Heart left ventricle (tissue), 13 donors: Measurements from ENCODE around the gene SELENOM.

Experiments used
- POLR2A ChIP-seq, 2 donors: fragments of 450-650 bp; IDR thresholded peaks; one replicate each; pipeline ENCODE4 v1.6.1; 2017; ENCODE audit warnings: antibody characterized with exemption in 2 of 2, mild to moderate bottlenecking in 2 of 2, moderate library complexity in 2 of 2
- TF ChIP-seq, protein P1 (sequence below), 12 donors: fragments of 200-600 bp; sonication (generic) in 4 of 12; IDR thresholded peaks; one replicate each; pipeline versions ENCODE4 v1.5.0 to v1.8.0; 2018 to 2022; ENCODE audit warnings: antibody characterized with exemption in 12 of 12, mild to moderate bottlenecking in 5 of 12
- donor health status: ischemic (EF 13 %, LVEDD 7.1; RV severe dilation, severe dysfunction).
- donor health status: DM: no; HTN: yes; CAD: no.
- donor health status: DM: no; HTN: no; CAD: no.
- donor health status: ischemic (EF 25% LVEDD 6.9; RV normal size, moderate dysfunction).
- donor health status: ischemic (EF 25% LVEDD 5.7; RV mildly dilated, moderate dysfunction).
- donor health status: ischemic (EF 35%, LVEDD 5.7; RV mildly dilated, moderate dysfunction).
- donor health status: nonischemic (EF 11% LVEDD 7.7; RV severe dilation, severe dysfunction).
- donor health status: DM: yes; HTN: yes; CAD: no.
- donor health status: PGD.
- donor health status: ischemic (EF 29% LVEDD 5.4; RV normal size, mild dysfunction).
- donor health status: nonischemic (EF 23%, LVEDD 6.1; RV moderate dilation, normal function).

DNA sequence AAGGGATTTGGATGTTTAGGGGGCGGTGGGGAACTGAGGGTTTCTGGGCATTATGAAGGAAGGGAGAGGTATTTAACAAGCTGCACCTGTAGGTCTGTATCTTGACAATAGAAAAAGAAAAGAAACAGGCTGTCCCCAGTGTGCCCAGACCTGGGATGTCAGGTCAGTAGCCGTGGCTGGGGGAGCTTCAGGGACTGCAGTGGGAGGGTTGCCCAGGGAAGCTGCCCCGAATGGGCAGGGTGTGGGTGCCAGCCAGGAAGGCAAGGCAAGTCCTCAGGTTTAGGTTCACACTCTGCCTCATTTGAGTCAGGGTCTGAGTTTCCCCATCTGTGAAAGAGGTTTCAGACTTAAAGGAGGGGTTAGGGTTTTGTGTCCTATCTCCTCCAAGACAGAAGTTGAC, 16.9 kb upstream of the SELENOM start:
- TF ChIP-seq POLR2A (IDR thresholded peaks at IDR 0.05): no peak
- TF ChIP-seq, protein P1, sequence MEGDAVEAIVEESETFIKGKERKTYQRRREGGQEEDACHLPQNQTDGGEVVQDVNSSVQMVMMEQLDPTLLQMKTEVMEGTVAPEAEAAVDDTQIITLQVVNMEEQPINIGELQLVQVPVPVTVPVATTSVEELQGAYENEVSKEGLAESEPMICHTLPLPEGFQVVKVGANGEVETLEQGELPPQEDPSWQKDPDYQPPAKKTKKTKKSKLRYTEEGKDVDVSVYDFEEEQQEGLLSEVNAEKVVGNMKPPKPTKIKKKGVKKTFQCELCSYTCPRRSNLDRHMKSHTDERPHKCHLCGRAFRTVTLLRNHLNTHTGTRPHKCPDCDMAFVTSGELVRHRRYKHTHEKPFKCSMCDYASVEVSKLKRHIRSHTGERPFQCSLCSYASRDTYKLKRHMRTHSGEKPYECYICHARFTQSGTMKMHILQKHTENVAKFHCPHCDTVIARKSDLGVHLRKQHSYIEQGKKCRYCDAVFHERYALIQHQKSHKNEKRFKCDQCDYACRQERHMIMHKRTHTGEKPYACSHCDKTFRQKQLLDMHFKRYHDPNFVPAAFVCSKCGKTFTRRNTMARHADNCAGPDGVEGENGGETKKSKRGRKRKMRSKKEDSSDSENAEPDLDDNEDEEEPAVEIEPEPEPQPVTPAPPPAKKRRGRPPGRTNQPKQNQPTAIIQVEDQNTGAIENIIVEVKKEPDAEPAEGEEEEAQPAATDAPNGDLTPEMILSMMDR (IDR thresholded peaks at IDR 0.05): no peak
